RWPE1 (cell line): ENCODE results near the gene PCSK2.

Experiments
- CTCF ChIA-PET: fragments of 350-600 bp; sonication (Branson Sonifier 250); formaldehyde crosslinking; extraction: SDS; loops from one replicate; lab custom pipeline; 2021; lab: Yijun Ruan, JAX
- POLR2A ChIA-PET: fragments of 400-600 bp; formaldehyde crosslinking; extraction: SDS; loops from one replicate; lab custom pipeline; 2020; ENCODE audit warnings: antibody characterized with exemption; ENCODE audit not compliant: low non-redundant PET; lab: Yijun Ruan, JAX
- DNase-seq: peaks from one replicate; pipeline ENCODE4 v3.0.0; 2012; ENCODE audit warnings: low spot score
- H3K27ac ChIP-seq: fragments of 450-650 bp; 2 replicates; pipeline ENCODE4 v1.5.1; 2017
- CTCF ChIP-seq: fragments of 450-650 bp; conservative IDR thresholded peaks from 2 replicates; pipeline ENCODE4 v1.5.1; 2017; ENCODE audit warnings: low read depth, mild to moderate bottlenecking

Gene PCSK2

DNA sequence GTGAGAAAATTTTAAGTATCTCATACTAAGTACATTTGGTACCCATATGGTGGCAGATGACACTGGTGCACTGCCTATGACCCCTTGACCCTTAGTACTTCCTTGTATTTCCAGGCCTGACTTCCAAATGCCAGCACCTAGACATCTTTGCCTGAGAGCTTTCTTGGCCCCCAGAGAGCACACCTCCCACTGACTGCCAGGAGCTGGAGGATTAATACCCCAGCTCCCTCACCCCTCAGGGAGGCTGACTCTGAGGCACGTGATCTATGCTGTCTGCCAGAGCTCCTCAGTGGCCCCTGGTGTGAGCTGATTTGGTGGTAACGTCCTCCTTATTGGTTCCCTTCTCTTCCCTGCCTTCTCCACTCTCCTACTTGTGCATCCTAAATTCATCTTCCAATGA, 266.3 kb downstream of the PCSK2 start:
- DNase-seq: no peak
- TF ChIP-seq CTCF: no peak
- ChIA-PET CTCF (no interaction called here), POLR2A (no interaction called here)
- no peak overlapping the region for H3K27ac ChIP-seq

- H3K27ac ChIP-seq: no peak overlapping the region
- no peak for TF ChIP-seq CTCF
- ChIA-PET CTCF (no interaction called here), POLR2A (no interaction called here)
- DNase-seq: no peak
These were observed 267.4 kb downstream of the PCSK2 start for GRCh38 chr20:17494201-17494600.

GRCh38 chr20:17495826-17496225, 269.0 kb downstream of the PCSK2 start:
- CTCF ChIA-PET: no interaction called here

GRCh38 chr20:17497821-17498580, 271.2 kb downstream of the PCSK2 start:
- ChIA-PET CTCF (interaction anchor here (0.7 kb wide), 2 partner anchors 10 to 1369 kb away, joined by 3 read pairs; no protein-coding TSS in a partner anchor), POLR2A (no interaction called here)
- no peak overlapping the region for H3K27ac ChIP-seq
- TF ChIP-seq CTCF: no peak
- no peak for DNase-seq

More at GRCh38 chr20:17495826-17496225, 269.0 kb downstream of the PCSK2 start:
- POLR2A ChIA-PET: no interaction called here
- no peak for DNase-seq
- no peak for TF ChIP-seq CTCF
- no peak overlapping the region for H3K27ac ChIP-seq

DNA sequence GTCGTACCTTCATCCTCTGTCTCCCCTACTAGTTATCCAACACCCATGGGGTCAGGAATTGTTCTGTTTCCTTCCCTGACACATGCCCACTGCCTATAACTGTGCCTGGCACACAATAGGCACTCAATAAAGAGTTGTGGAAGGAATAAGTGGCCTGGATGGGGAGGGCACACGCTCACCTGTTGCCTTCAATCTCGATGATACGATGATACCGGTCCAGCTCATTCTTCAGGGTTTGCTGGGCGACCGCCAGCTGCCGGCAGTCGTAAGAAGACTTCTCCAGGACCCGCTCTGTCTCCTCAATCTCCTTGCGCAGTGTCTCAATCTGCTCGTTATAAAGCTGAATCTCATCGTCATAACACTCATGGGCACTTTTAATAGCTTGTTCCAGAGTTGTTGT, 271.8 kb downstream of the PCSK2 start:
- POLR2A ChIA-PET: no interaction called here
- CTCF ChIA-PET: interaction anchor here (0.6 to 0.7 kb wide), 3 partner anchors 9 to 211 kb away, joined by 3 to 4 read pairs (median 3); no protein-coding TSS in a partner anchor
- no peak overlapping the region for H3K27ac ChIP-seq
- TF ChIP-seq CTCF: no peak
- no peak for DNase-seq

DNA sequence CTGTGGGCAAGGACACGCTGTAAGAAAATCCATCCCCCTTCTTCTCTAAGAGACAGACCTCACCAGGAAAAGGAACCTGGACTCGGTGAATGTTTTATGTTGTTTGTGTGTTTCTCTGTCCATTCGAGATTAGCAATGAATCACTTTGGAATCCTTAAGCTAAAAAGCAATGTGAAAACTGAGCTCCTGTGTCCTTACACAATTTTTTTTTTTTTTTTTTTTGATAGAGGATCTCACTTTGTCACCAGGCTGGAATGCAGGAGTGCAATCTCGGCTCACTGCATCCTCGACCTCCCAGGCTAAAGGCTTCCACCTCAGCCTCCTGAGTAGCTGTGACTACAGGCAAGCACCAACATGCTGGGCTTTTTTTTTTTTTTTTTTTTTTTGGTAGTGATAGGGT, 272.2 kb downstream of the PCSK2 start:
- DNase-seq: peak; percentile 24
- CTCF ChIA-PET: interaction anchor here (0.6 to 0.7 kb wide), 3 partner anchors 9 to 210 kb away, joined by 3 to 4 read pairs (median 3); no protein-coding TSS in a partner anchor
- POLR2A ChIA-PET: no interaction called here
- no peak overlapping the region for H3K27ac ChIP-seq
- TF ChIP-seq CTCF: no peak
